Epidermal melanocyte (primary cell): ENCODE measurements around the gene ARPC5.

Experiments
- DNase-seq: peaks from one replicate; pipeline ENCODE4 v3.0.0; 2011; ENCODE audit warnings: low spot score; ENCODE audit not compliant: insufficient read length

ARPC5 gene

DNA sequence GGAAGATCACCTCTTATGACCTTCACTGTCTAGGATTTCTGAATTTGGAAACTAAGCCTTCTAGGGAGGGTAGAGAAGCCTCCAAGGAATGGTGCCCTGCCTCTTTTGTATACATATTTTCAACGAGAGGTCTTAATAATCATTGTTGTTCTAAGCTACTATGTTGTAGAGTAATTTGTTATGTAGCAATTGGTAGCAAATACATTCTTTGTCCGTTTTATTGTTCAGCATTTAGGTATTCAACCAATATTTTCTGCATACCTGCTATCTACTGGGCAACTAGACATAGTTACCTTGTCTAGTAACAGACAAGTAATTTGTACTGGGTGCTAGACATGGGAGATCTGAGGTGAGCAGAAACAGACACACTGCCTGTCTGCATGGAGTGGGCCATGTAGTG, 24.6 kb downstream of the ARPC5 start:
- DNase-seq = no peak

DNA sequence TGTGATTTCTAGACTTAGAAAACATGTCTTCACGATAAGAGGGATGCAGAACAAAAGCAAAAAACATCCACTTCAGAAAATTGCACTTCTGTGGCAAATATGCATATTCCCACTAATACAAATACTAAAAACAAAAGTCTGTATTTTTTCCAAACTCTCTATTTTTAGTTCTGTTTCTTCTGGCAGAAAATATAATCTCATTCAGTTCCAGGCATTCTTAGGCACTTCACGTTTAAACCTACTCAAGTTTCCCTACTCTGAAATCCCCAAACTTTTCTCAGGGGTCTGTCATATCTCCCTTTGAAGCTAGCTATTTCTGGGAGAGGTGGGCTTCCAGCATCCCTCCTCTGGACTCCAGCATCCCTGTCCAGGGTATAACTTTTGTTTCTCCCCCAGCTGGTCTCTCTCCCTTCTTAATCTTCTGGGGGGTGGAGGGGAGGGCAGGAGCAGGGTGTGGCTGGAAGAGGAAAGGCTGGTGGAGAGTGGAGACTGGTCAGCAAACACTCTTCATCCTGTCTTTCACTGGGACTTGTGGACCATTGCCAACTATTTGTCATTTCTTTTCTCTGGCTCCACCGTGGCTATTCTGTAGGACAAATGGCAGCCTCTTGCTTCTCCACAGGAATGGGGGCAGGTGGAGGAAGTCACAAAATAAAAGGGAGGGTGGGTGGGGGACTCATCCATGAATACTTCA, 25.7 kb downstream of the ARPC5 start:
- DNase-seq = no peak

DNA sequence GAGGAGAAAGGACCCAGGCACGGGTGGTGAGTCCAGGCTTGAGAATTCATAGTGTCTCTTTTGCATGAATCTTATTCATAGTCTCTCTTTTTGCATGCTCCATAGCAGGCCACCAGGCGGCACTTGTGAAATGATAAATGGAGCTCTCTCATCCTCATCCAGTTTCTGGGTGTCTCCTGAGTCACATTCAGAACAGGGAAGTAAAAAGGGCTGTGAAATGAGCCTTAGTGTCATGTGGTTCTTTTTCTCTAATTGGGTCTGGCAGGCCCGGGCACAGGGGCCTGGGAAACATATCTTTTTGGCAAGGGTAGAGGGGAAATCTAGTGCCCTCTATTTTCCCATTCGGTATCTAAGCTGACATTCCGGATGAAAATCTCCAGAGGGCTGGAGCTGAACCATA, 26.3 kb downstream of the ARPC5 start:
- no peak for DNase-seq

DNA sequence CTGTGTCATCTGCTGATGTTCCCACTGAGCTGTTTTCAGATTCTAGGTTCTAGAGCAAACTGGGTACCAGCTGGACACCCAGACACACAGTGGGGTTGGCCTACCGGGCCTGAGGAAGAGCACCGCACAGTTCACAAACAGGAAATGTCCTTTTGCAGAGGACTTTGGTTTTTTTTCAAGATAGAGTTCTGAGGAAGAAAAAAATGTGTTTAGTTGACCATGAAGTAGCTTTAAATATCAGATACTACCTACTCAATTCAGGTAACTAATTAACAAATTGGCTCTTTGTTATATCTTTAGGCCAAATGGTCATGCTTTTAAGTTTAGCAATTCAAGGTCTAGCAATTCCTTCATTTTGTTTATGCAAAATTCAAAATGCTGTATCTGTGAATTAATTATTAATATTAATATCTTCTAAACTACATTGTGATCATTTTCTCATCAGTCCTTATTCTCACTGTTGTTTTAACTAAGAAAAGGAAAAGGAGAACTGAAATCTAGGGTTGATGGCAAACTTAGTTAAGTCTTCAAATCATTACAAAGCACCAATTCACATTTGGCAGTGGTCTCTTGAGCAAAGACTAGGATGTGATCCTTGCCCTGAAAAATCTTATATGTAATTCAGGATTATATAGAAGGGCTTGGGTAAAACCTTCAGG, 28.1 kb downstream of the ARPC5 start:
- no peak for DNase-seq

DNA sequence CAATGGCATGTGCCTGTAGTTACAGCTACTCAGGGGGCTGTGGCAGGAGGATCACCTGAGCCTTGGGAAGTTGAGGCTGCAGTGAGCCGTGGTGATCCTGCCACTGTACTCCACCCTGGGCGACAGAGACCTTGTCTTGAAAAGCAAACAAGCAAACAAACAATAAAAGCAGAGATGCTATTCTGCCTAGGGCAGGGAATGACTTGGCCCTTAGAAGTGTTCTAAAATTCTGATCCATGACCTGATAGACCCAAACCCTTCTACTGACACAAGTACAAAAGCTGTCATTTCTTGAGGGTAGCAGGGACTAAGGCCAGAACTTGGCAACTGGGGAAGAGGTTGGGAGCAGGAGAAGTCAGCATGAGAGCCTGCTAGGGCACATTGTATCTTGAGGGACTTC, 29.7 kb downstream of the ARPC5 start:
- DNase-seq = no peak

DNA sequence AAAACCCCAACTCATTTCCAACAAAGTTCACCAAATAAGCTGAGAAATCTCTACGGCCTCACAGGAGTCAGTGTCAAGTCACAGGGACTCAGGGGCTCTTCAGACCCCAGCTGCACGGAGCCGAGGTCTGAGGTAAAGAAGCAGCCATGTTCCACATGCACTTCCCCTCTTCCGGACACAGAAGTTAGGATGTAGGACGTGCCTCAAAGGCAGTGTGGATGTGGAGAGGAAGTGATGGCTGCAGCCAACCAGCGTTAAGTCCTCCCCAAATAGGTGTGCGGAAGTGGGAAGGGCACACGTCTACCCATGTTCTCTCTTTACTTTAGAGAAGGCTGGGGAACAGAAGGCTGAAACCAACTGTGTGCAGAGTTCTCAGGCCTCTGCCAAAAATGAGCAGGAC, 30.8 kb downstream of the ARPC5 start:
- no peak for DNase-seq

DNA sequence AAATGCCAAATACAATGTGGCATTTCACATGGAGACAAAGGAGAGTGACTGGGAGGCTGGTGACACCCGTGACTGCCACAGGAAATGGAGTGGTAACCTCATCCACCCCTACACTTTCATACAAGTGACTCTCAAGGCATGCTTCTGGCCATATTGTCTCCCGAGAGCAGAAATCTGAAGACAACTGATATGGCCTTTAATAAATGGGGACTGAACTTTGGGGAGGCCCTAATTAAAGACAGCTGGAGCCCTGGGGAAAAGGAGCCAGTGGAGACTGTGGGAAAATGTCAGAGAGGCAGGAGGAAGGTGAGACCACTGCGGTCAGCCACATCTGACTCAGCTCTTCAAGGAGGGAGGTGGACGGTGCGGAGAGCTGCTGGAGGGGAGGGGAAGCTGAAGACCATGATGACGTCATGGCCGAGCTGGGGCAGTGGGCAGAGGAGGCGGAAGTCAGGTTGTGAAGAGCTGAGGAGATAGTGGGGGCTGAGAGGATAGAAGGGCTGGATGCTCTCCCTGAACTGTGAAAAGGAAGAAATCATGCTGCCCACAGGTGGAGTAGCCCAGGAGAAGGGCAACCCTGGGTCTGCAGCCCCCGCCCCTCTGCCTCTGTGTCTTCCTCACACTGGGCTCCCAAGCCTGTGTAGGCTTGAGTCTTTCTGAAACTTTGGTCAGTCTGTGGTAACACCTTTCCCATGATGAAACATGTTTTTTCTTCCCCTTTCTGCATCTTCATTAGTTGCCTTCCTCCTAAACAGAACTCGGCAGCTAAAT, 31.4 kb downstream of the ARPC5 start:
- DNase-seq = no peak

DNA sequence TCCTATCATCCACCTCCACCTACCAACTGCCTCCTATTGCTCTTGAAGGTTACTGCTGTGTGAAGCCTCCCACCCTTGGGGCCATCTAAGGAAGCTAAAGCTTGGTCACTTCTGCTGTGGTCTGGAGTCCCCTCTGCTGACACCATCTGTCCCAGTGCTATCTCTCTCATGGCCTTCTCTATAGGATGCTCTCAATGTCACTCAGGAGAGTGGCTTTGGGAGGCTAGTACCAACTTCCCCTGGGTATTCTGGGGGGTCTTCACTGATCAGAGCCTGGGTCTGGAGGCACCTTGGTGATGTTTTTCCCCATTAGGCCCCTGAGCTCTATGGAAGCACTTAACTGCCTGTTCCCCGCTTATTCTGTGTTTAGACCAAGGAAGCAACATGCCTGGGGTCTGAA, 33.1 kb downstream of the ARPC5 start:
- DNase-seq = no peak

DNA sequence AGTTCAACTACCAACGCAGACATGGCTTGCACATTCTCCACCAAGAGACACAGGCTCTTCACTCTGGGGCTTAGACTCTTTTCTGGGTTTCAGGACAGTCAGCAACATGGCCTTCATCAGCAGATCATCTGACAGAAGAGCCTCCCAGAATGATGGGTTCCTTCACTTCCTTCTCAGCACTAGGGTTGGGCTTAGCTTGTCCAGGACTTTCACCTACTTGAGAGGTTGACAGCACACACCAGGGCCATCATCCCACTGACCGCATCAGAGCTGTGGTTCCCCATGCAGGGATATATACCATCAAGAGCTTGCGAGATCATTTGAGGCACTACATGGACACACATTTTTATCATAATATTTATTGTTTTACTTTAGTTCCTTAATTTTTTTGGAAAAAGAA, 34.9 kb downstream of the ARPC5 start:
- DNase-seq = no peak

DNA sequence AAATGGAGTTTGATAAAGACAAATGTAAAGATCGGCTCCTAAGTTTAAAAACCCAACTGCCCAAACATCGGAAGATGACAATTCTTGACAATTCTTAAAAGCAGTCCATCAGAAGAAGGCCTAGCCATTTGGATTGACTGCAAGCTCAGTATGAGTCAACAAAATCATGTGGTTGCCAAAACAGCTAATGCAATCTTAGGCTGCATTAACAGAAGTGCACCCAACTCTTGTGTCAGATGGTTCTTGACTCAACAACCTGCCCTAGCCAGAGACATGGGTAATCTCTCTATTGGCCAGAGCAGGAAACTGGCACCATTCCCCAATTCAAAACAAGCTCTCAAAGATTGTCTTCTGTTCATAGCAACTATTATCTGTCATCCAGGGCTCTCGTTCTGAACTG, 35.4 kb downstream of the ARPC5 start:
- DNase-seq = no peak

DNA sequence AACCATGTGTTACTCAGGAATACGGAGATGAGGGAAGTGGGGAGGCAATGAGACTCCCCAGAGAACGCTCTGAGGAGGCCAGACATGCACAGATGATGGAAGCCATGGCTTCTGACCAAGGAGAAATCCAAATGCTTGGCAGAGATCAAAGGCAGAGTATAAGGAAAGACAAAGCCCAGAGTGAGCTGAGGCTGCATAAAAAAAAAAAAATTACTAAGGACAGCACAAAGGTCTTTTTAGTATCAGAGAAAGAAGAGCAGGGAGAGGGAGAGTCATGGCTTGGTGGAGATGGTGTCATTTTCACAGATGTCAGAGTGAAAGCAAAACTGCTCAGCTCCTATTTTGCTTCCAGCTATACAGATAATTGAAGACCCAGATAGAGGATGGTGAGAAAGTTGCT, 37.2 kb downstream of the ARPC5 start:
- no peak for DNase-seq

DNA sequence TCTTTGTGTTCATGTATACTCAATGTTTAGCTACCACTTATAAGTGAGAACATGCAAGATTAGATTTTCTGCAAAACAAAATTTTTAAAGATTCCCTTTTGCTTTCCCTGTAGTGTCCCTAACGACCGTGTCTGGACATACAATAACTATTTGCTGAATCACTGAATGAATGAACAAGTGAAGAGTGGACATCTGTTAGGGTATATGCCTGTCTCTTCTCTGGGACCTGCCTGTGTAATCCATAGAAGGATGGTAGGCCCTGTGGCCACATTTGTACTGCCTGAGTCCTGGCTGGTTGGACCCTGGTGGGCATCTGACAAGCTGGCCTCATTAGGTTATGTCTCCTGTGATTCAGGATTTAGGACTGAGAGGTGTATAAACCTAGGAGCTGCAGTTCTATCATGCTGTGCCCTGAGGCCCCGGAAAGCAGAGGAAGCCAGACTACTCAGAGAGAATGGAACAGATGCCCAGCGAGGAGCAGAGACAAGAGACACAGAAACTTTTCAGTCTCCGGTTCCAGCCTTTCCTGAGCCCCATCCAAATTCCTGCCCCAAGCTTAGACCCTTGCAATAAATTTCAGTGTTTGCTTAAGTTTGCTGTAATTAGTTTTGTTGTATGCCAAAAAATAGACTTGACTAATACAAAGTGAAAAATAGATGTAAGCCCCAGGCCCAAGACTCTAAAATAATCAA, 37.8 kb downstream of the ARPC5 start:
- no peak for DNase-seq

DNA sequence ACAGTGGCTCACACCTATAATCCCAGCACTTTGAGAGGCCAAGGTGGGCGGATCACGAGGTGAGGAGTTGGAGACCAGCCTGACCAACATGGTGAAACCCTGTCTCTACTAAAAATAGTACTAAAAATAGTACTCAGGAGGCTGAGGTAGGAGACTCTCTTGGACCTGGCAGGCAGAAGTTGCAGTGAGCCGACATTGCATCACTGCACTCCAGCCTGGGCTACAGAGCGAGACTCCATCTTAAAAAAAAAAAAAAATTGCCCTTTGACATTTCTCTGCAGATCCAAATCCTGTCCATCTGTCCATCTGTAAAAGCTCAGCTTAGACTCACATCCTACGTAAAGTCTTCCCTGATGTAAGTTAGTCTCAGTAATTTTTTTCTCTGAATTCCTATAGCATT, 39.1 kb downstream of the ARPC5 start:
- DNase-seq = no peak

DNA sequence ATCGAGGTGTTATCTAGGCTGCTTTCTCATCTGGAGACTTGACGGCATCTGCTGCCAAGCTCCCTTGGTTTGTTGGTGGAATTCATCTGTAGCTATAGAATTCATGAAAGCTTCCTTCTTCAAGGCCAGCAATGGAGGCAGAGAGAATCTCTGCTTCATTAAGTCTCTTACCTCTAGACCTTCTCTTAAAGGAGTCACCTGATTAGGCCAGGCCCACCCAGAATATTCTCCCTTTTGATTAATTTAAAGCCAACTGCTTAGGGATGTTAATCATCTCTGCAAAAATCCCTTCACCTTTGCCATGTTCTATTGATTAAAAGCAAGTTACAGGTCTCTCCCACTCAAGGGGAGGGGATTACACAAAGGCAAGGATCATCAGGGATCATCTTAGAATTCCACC, 40.0 kb downstream of the ARPC5 start:
- no peak for DNase-seq

DNA sequence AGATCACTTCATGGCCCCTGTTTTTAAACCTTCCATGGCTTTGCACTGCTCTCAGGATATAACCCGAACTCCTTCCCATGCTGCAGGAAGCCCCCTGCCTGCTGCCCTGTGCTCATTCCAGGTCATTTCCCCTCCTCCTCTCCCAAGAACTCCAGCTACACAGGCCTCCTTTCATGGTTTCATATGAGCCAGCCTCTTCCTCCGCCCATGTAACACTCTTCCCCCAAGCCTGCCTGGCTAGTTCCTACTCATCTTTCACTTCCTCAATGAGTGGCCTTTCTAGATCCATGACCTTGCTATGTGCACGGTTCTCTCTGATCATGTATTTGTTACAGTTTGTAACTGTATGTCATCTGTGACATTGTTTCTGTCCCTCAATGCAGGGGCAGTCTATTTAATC, 42.2 kb downstream of the ARPC5 start:
- no peak for DNase-seq

DNA sequence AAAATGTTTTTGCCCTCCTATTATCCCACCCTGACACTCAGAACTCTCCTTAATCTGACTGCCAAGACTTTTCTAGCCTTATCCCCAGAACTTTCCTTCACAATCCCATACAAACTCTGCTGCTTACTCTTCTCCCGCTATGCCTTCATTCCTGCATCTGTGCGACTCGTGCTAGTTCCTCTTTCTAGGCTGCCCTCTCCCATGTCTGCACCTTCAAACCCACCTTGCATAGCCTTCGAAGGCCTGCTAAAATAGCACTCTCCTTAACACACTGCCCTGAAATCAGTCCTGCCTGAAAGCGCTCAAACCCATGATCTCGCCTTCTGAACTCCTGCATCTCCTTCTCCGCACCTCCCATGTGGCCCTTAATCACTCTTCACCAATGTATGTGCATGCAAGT, 42.9 kb downstream of the ARPC5 start:
- no peak for DNase-seq

DNA sequence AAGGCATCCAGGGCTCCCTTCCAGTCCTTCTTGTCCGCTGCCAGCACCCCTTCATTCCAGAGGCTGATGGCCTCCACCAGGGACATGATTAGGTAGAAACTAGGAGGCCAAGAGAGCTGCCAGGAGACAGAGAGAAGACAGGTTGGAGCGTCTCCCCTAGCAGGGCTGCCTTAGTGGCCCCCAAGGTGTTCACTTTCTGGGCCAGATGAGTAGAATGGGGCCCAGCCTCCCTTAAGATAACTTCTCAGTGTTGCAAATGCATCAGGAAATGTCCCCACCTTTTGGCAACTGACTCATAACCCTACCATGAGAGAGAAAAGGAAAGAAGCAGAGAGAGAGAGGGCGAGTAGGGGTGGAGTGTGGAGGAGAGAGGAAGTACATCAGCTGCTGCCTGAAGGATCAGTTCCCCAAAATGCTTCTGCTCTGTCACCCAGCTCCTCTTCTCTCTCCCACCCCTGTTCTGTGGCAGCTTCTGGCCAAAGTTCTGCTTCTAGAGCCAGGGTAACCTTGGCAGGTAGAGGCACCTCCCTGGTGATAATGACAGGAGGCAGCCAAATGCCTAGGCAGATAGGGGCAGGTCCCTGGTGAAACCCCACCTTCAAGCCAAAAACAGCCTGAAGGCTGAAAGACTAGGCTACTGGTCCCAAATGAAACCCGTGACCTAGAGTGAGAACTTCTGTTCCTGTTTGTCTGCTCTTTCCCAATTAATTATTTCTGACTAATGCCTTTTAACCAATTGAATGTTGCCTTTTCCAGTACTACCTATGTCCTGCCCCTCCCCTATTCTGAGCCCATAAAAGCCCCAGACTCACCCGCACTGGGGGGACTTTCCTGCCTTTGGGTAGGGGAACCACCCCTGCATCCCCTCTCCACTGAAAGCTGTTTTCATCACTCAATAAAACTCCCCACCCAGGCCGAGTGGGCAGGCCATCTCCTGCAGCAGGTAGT, 45.1 kb downstream of the ARPC5 start, which contains the start of gene NCF2:
Gene NCF2 (minus strand): TSS at position 216 of the 948 bp plus-strand sequence. CDS start 130 bp downstream, at position 86.
- no peak for DNase-seq

DNA sequence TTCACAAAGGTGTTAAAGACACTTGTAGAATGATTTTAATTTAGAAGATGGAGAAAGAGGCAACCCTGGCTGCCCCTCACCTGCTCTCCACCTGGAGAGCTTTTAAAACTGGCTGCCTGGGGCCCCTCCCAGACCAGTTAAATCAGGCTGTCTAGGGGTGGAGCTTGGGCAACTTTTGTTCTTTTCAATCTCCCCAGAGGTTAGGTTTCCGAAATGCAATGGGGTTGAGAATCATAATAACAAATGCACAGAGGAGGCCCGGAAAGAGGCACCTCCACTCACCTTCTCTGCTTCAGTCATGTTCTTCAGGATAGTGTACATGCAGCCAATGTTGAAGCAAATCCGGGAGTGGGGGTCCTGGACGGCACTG, 45.7 kb downstream of the ARPC5 start:
- no peak for DNase-seq

DNA sequence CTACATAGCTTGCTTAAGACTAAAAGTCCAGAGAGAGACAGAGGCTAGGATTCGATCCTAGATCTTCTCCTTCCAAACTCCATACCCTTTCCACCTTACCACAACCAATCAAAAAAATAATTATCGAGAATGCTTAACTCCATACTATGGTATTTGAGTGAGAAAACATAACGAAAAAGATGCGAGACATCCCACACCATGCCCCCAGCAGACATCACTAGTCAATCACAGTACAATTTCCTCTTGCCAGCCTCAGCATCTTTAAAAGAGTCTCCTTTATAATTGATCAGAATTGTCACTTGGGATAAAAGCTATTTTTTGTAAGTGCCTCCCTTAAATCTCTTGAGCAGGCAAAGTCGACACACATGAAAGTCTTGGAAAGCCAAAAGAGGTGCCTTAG, 46.2 kb downstream of the ARPC5 start:
- no peak for DNase-seq

DNA sequence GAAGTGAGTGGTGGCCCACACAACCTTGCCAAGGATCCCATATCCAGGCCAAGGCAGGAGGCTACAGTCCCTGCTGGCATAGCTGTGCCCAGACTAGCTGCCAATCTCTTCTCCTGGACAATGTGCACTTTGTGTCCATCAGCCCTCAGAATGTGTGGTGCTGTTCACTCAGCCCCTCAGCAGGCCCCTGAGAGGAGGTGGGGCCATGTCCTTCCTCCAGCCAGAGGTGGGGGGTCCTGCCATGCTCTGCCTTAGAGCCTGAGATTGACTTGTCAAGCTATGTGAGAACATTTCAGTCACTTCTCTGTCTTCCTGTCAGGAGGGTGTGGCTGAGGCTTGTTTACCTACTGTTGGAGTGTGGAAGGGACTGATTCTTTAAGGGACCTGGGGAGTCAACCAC, 46.8 kb downstream of the ARPC5 start:
- no peak for DNase-seq

DNA sequence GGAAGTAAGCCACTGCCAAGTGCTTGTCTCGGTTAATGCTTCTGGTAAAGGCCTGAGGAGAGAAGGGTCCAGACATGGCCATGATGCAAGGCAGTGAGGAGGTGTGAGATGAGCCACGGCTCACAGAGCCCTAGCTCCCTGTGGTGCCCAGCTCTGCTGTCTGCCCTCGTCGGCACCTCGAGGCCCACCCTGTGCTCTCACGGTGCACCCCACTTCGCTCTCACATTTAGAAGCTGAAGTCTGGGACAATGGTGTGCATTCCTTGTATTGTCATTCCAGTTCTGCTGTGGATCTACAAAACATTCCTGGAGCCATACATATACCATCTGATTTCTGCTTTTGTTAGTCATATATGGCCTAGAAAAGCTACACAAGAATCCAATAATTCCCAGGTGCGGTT, 48.7 kb downstream of the ARPC5 start:
- DNase-seq = no peak
